B cell (primary cell): ENCODE results near the gene ASTN1. TPM values are rescaled to one million over a fixed set of nuclear protein-coding genes. Genes with fewer than 3 reads are reported as not detected.

ENCODE experiments used
- ATAC-seq: fragments of 200-7000 bp; cut with Tn5 transposase; one replicate; pipeline ENCODE4 v1.10.0; 2021; ENCODE audit warnings: low read depth, mild to moderate bottlenecking, moderate number of reproducible peaks, moderate library complexity
- CTCF ChIA-PET: fragments of 350-600 bp; sonication (Branson Sonifier 250); formaldehyde crosslinking; loops from one replicate; lab custom pipeline; 2021; ENCODE audit warnings: antibody characterized with exemption, inconsistent platforms; lab: Charles Lee
- POLR2A ChIA-PET: fragments of 350-600 bp; sonication (Branson Sonifier 250); formaldehyde crosslinking; loops from one replicate; lab custom pipeline; 2021; ENCODE audit warnings: antibody characterized with exemption; lab: Charles Lee
- DNase-seq: peaks from one replicate; pipeline ENCODE4 v3.0.0; 2013
- H2AFZ ChIP-seq: 2 replicates; pipeline ENCODE4 v1.6.1; 2012; ENCODE audit warnings: mild to moderate bottlenecking, low read depth, low read length; ENCODE audit not compliant: insufficient read depth, poor library complexity, severe bottlenecking
- H3K27ac ChIP-seq, 2 donors: 1 replicate in 1 of 2; 2 replicates in 1 of 2; pipeline ENCODE4 v1.5.1; 2012 to 2013; ENCODE audit warnings: low read length in 2 of 2, mild to moderate bottlenecking in 2 of 2, moderate library complexity in 1 of 2
- H3K27me3 ChIP-seq, 4 experiments: fragments of 200-600 bp in 1 of 4; sonication (generic) in 1 of 4; replicated peaks in 1 of 4; 1 replicate in 2 of 4; 2 replicates in 2 of 4; pipeline versions ENCODE4 v1.6.1 to v1.7.0; 2013 to 2016; ENCODE audit warnings: low read length in 3 of 4, mild to moderate bottlenecking in 2 of 4, mixed read lengths in 1 of 4, moderate library complexity in 1 of 4; ENCODE audit not compliant: insufficient read depth in 4 of 4, control insufficient read depth in 3 of 4; ENCODE audit errors: control extremely low read depth in 1 of 4
- H3K36me3 ChIP-seq, 2 experiments: replicated peaks in 1 of 2; 1 replicate in 1 of 2; 2 replicates in 1 of 2; pipeline versions ENCODE4 v1.6.1 to v1.7.1; 2013; ENCODE audit warnings: low read length in 1 of 2; ENCODE audit not compliant: insufficient read depth in 2 of 2, control insufficient read depth in 1 of 2; ENCODE audit errors: control extremely low read depth in 1 of 2, extremely low read depth in 1 of 2
- H3K4me1 ChIP-seq, 2 donors: fragments of 200-600 bp in 1 of 2; sonication (generic) in 1 of 2; 1 replicate in 1 of 2; 2 replicates in 1 of 2; pipeline versions ENCODE4 v1.5.1 to v1.6.1; 2013 to 2017; ENCODE audit warnings: low read length in 2 of 2; ENCODE audit not compliant: control insufficient read depth in 2 of 2, insufficient read depth in 2 of 2
- H3K4me2 ChIP-seq: replicated peaks from 2 replicates; pipeline ENCODE3; 2012; ENCODE audit warnings: mild to moderate bottlenecking, low read depth, low read length; ENCODE audit not compliant: poor library complexity, severe bottlenecking
- H3K4me3 ChIP-seq, 5 experiments: fragments of 200-600 bp in 1 of 5; sonication (generic) in 1 of 5; 1 replicate in 3 of 5; 2 replicates in 2 of 5; pipeline versions ENCODE4 v1.5.1 to v1.7.0; 2011 to 2016; ENCODE audit warnings: low read length in 4 of 5, mild to moderate bottlenecking in 4 of 5, low read depth in 2 of 5, control low read depth in 1 of 5, moderate library complexity in 1 of 5; ENCODE audit not compliant: insufficient read depth in 1 of 5; ENCODE audit errors: control extremely low read depth in 1 of 5, extremely low read depth in 1 of 5
- H3K79me2 ChIP-seq: fragments of 200-600 bp; sonication (generic); one replicate; pipeline ENCODE4 v1.6.0; 2016; ENCODE audit warnings: low read length; ENCODE audit not compliant: control insufficient read depth, insufficient read depth
- H3K9ac ChIP-seq: fragments of 200-600 bp; sonication (generic); 2 replicates; pipeline ENCODE4 v1.6.1; 2017; ENCODE audit warnings: mild to moderate bottlenecking, low read length, moderate library complexity
- H3K9me3 ChIP-seq, 3 donors: one replicate each; pipeline versions ENCODE4 v1.6.1 to v1.7.1; 2013; ENCODE audit warnings: low read length in 2 of 3; ENCODE audit not compliant: control insufficient read depth in 2 of 3, insufficient read depth in 1 of 3; ENCODE audit errors: control extremely low read depth in 1 of 3
- H4K20me1 ChIP-seq: 2 replicates; pipeline ENCODE4 v1.6.0; 2012; ENCODE audit warnings: mild to moderate bottlenecking, low read length; ENCODE audit not compliant: insufficient read depth, control insufficient read depth, poor library complexity, severe bottlenecking
- H3K27ac Mint-ChIP-seq: one replicate; pipeline ENCODE4 v1.8.0; 2021; ENCODE audit warnings: mixed read lengths
- H3K27me3 Mint-ChIP-seq: one replicate; pipeline ENCODE4 v1.8.0; 2021; ENCODE audit warnings: mixed read lengths
- H3K4me1 Mint-ChIP-seq: one replicate; pipeline ENCODE4 v1.8.0; 2021; ENCODE audit warnings: mixed read lengths
- H3K4me3 Mint-ChIP-seq: one replicate; pipeline ENCODE4 v1.8.0; 2021; ENCODE audit warnings: mixed read lengths
- H3K9me3 Mint-ChIP-seq: one replicate; pipeline ENCODE4 v1.8.0; 2022; ENCODE audit warnings: mixed read lengths; ENCODE audit not compliant: insufficient read depth
- CTCF ChIP-seq: fragments of 200-600 bp; IDR thresholded peaks from one replicate; pipeline ENCODE4 v1.8.0; 2022; ENCODE audit warnings: antibody characterized with exemption, mild to moderate bottlenecking
- EZH2 ChIP-seq: IDR thresholded peaks from 2 replicates; pipeline ENCODE4 v1.6.1; 2012; ENCODE audit warnings: borderline replicate concordance, low read depth, mild to moderate bottlenecking, moderate library complexity, low read length; ENCODE audit not compliant: insufficient read depth, poor library complexity, severe bottlenecking
- WGBS: methylation state at CpG from one replicate; pipeline ENCODE4 v1.1.5; 2013; ENCODE audit warnings: missing lambda C conversion rate; ENCODE audit not compliant: insufficient coverage; 5-methylcytosine and 5-hydroxymethylcytosine counted together
- intact Hi-C: fragments of 100-400 bp; cut with micrococcal nuclease; formaldehyde crosslinking; loops from one replicate; pipeline ENCODE4 v1.10.0; 2022
- polyA plus RNA-seq: library from polyadenylated mRNA; depleted of rRNA; stranded (reverse); fragments of >200 nt; gene quantifications from 2 replicates; pipeline ENCODE4 v1.2.3, GENCODE V29; 2012
- total RNA-seq, 2 donors: library from RNA; stranded (reverse); fragments of 120-200 nt in 1 of 2; gene quantifications; 1 replicate in 1 of 2; 2 replicates in 1 of 2; pipeline versions ENCODE4 v1.2.3 to v1.2.4, GENCODE V29; 2013 to 2022

Gene ASTN1
- total and polyA plus RNA-seq, 2 donors (not counting 1 experiment from before 2014, with no cell fraction given) = not detected

GRCh38 chr1:177054542-177054941, 110.0 kb downstream of the ASTN1 start:
- Histone ChIP-seq H3K79me2 (no peaks in the 10 kb centered on the region), H3K27me3 (no peaks in the 10 kb centered on the region), H3K9me3 (no peaks in the 10 kb centered on the region), H3K4me2 (no peak overlapping the region), H4K20me1 (no peaks in the 10 kb centered on the region), H3K9ac (no peak overlapping the region), H3K4me3 (no peak overlapping the region), H3K27ac (no peak overlapping the region), H2AFZ (no peak overlapping the region), H3K4me1 (no peaks in the 10 kb centered on the region), H3K36me3 (no peaks in the 10 kb centered on the region)
- CTCF ChIA-PET = no interaction called here
- peaks cover 4% of the 10 kb centered on the region for H3K27me3 Mint-ChIP-seq
- no peaks in the 10 kb centered on the region for H3K9me3 Mint-ChIP-seq
- no peak for TF ChIP-seq EZH2
- TF ChIP-seq CTCF = no peak
- H3K4me1 Mint-ChIP-seq = peaks cover 2% of the 10 kb centered on the region
- ATAC-seq = no peak
- intact Hi-C loops = no loop called here
- DNase-seq = no peak
- H3K27ac Mint-ChIP-seq = no peak overlapping the region
- H3K4me3 Mint-ChIP-seq = no peak overlapping the region
- POLR2A ChIA-PET = no interaction called here

- 14% methylated on average over 1 of the region's 3 CpGs for WGBS
- intact Hi-C loops = no loop called here
- H3K27ac ChIP-seq = no peak overlapping the region
- no peaks in the 10 kb centered on the region for H3K79me2 ChIP-seq
- Mint-ChIP-seq H3K27me3 (peaks cover 4% of the 10 kb centered on the region), H3K4me3 (no peak overlapping the region), H3K27ac (no peak overlapping the region), H3K4me1 (peaks cover 2% of the 10 kb centered on the region), H3K9me3 (no peaks in the 10 kb centered on the region)
- no peak overlapping the region for H3K4me2 ChIP-seq
- no peak overlapping the region for H3K9ac ChIP-seq
- POLR2A ChIA-PET = no interaction called here
- no peaks in the 10 kb centered on the region for H3K9me3 ChIP-seq
- no peak overlapping the region for H3K4me3 ChIP-seq
- CTCF ChIA-PET = no interaction called here
- TF ChIP-seq EZH2 = no peak
- TF ChIP-seq CTCF = no peak
- ATAC-seq (no peak), DNase-seq (no peak)
- H3K36me3 ChIP-seq = no peaks in the 10 kb centered on the region
- no peaks in the 10 kb centered on the region for H4K20me1 ChIP-seq
- H3K4me1 ChIP-seq = no peaks in the 10 kb centered on the region
- no peak overlapping the region for H2AFZ ChIP-seq
- H3K27me3 ChIP-seq = no peaks in the 10 kb centered on the region
Observed at GRCh38 chr1:177053648-177054047, 110.9 kb downstream of the ASTN1 start.
